ENCODE results near the gene TMEM184A.

Gene TMEM184A

GRCh38 chr7:1567896-1568510, 12.0 kb upstream of the TMEM184A start:
- ATAC-seq (replicated peaks) (no peak), DNase-seq (no peak)
- Mint-ChIP-seq H3K4me1 (peaks cover 33 to 54% of the 10 kb centered on the region in 2 donors), H3K27me3 (no peaks in the 10 kb centered on the region), H3K4me3 (no peak overlapping the region), H3K27ac (no peak overlapping the region), H3K9me3 (no peaks in the 10 kb centered on the region), H3K36me3 (peaks cover 36 to 53% of the 10 kb centered on the region in 2 donors)

- Mint-ChIP-seq H3K9me3 (no peaks in the 10 kb centered on the region), H3K4me3 (peak overlapping the region in 1 of 2 donors; percentile 2), H3K36me3 (peaks cover 34 to 45% of the 10 kb centered on the region in 2 donors), H3K4me1 (peaks cover 25 to 46% of the 10 kb centered on the region in 2 donors), H3K27me3 (no peaks in the 10 kb centered on the region), H3K27ac (peak overlapping the region; percentile 75)
- no peak for DNase-seq
- ATAC-seq (replicated peaks): no peak
Observed at GRCh38 chr7:1567049-1567771, 11.2 kb upstream of the TMEM184A start.

DNA sequence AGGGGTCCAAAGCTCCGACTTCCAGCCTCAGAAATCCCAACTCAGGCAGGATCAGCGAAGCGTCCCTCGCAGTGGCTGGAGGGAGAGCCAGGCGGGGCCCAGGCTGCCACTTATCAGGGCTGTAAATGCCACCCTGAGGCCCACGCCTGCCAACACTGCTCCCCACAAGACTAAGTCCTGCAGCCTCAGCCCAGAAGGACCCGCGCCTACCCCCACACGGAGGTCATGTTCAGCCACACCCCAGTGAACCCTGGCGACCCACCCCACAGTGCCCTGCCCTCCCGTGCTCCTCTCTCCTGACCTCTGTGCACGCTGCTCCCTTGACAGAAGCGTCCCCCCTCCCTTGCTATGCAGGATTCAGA, 10.7 kb upstream of the TMEM184A start:
- no peaks in the 10 kb centered on the region for H3K27me3 Mint-ChIP-seq
- DNase-seq (no peak), ATAC-seq (replicated peaks) (no peak)
- H3K36me3 Mint-ChIP-seq: peaks cover 33 to 42% of the 10 kb centered on the region in 2 donors
- H3K27ac Mint-ChIP-seq: peak overlapping the region; percentile 75
- H3K9me3 Mint-ChIP-seq: no peaks in the 10 kb centered on the region
- H3K4me1 Mint-ChIP-seq: peaks cover 22 to 40% of the 10 kb centered on the region in 2 donors
- H3K4me3 Mint-ChIP-seq: no peak overlapping the region

GRCh38 chr7:1564603-1565022, 8.6 kb upstream of the TMEM184A start:
- peaks cover 33 to 42% of the 10 kb centered on the region in 2 donors for H3K36me3 Mint-ChIP-seq
- no peaks in the 10 kb centered on the region for H3K27me3 Mint-ChIP-seq
- H3K4me3 Mint-ChIP-seq: no peak overlapping the region
- H3K27ac Mint-ChIP-seq: no peak overlapping the region
- H3K4me1 Mint-ChIP-seq: peaks cover 18 to 31% of the 10 kb centered on the region in 2 donors
- DNase-seq (no peak), ATAC-seq (replicated peaks) (no peak)
- no peaks in the 10 kb centered on the region for H3K9me3 Mint-ChIP-seq

- Mint-ChIP-seq H3K4me3 (no peak overlapping the region), H3K36me3 (peaks cover 33 to 41% of the 10 kb centered on the region in 2 donors), H3K9me3 (no peaks in the 10 kb centered on the region), H3K27me3 (no peaks in the 10 kb centered on the region), H3K4me1 (peaks cover 17 to 28% of the 10 kb centered on the region in 2 donors), H3K27ac (no peak overlapping the region)
- ATAC-seq (replicated peaks) (no peak), DNase-seq (no peak)
Observed at GRCh38 chr7:1563981-1564602, 8.1 kb upstream of the TMEM184A start.

GRCh38 chr7:1562597-1563051, 6.6 kb upstream of the TMEM184A start:
- Mint-ChIP-seq H3K4me1 (peaks cover 6 to 14% of the 10 kb centered on the region in 2 donors), H3K36me3 (peaks cover 28 to 33% of the 10 kb centered on the region in 2 donors), H3K27me3 (no peaks in the 10 kb centered on the region), H3K4me3 (no peak overlapping the region), H3K27ac (no peak overlapping the region), H3K9me3 (no peaks in the 10 kb centered on the region)
- no peak for DNase-seq
- ATAC-seq (replicated peaks): no peak

DNA sequence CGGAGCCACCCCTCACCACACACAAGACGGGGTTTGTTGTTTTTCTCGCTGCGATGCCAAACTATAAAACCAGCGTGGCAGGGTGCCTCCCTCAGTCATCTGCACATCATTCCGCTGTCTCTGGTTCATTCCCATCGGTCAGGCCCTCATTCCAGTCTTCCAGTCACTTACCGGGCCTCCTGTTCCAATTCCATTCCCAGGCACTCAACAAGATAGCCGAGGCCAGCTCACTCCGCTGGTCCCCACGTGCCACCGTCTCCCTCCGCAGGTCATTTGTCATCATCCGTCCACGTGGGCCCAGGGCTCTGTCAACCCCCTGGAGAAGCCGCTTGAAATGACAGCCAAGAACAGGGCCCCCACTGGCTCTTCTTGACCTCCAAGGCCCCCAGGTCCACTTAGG, 6.1 kb upstream of the TMEM184A start:
- no peaks in the 10 kb centered on the region for H3K9me3 Mint-ChIP-seq
- no peak overlapping the region for H3K27ac Mint-ChIP-seq
- ATAC-seq (replicated peaks) (no peak), DNase-seq (no peak)
- peaks cover 3 to 8% of the 10 kb centered on the region in 2 donors for H3K4me1 Mint-ChIP-seq
- peaks cover 23 to 28% of the 10 kb centered on the region in 2 donors for H3K36me3 Mint-ChIP-seq
- H3K27me3 Mint-ChIP-seq: no peaks in the 10 kb centered on the region
- no peak overlapping the region for H3K4me3 Mint-ChIP-seq

DNA sequence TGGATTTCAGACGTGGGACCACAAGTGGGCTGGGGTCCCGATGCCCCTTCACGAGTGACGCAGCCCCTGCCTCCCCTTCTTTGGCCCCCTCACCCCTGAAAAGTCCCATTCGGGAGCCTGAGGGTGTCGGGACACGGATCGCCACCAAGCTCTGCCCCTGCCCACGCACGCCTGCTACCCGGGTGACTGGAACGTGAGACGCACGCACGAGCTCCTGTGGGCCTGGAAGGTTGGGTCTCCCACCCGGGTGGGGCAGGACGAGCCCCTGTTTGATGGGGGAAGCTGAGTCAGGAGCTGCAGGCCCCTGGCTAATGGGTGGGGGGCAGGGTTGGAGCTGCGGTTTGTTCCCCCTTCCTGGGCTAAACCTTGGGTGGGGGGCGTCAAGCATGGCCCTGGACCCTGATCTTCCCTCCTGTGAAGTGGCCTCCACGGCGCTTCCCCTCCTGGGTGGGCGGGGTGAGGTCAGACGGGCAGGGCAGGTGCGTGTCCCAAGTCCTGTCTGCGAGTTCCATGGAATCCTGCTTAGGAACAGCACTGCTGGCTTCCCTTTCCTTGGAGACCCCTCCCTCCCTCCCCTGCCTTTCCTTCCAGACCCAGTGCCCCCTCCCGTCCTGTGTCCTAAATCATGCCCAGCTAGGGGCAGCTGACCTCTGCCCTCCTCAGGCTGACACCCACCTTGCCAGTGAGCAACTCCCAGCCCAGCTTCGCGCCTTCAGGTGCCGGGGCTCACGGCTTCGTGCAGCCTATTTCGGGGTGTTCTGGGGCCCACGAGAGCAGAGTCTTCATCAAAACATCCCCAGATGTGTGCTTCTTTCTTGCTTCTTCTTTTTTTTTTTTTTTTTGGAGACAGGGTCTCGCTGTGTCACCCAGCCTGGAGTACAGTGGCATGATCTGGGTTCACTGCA, 5.3 kb upstream of the TMEM184A start:
- Mint-ChIP-seq H3K36me3 (peaks cover 17 to 20% of the 10 kb centered on the region in 2 donors), H3K27ac (no peak overlapping the region), H3K4me3 (no peak overlapping the region), H3K9me3 (no peaks in the 10 kb centered on the region), H3K27me3 (no peaks in the 10 kb centered on the region), H3K4me1 (peaks cover 1 to 2% of the 10 kb centered on the region in 2 donors)
- DNase-seq (no peak), ATAC-seq (replicated peaks) (no peak)

DNA sequence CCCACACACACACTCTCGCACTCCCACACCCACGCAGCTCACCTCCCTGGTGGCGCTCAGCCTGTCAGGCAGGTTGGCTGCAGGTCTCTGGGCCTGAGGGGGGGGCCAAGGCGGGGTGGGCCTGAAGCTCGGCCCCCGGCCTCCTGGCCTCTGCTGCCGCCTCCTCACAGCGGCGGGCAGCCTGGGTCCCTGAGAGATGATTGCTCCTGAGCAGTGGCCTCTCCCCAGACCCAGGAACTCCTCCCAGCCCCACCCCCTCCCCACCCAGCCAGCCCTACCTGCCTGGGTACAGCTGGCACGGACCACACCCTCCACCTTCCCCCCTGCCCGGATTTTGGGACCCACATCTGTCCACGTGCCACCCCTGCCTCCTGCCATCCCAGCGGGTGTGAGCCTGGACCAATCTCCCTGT, 4.6 kb upstream of the TMEM184A start:
- no peak overlapping the region for H3K27ac Mint-ChIP-seq

GRCh38 chr7:1559626-1560590, 3.9 kb upstream of the TMEM184A start:
- no peaks in the 10 kb centered on the region for H3K27me3 Mint-ChIP-seq
- no peak for ATAC-seq (replicated peaks)
- H3K4me1 Mint-ChIP-seq: peaks cover 2 to 6% of the 10 kb centered on the region in 2 donors
- H3K36me3 Mint-ChIP-seq: peaks cover 5 to 6% of the 10 kb centered on the region in 2 donors
- H3K4me3 Mint-ChIP-seq: no peak overlapping the region
- no peak overlapping the region for H3K27ac Mint-ChIP-seq
- H3K9me3 Mint-ChIP-seq: no peaks in the 10 kb centered on the region
- DNase-seq: no peak

More for the DNA sequence above, 4.6 kb upstream of the TMEM184A start:
- Mint-ChIP-seq H3K27me3 (no peaks in the 10 kb centered on the region), H3K36me3 (peaks cover 12 to 13% of the 10 kb centered on the region in 2 donors), H3K4me1 (peaks cover 2 to 6% of the 10 kb centered on the region in 2 donors), H3K9me3 (no peaks in the 10 kb centered on the region), H3K4me3 (no peak overlapping the region)
- no peak for DNase-seq
- no peak for ATAC-seq (replicated peaks)

GRCh38 chr7:1558841-1559625, 3.0 kb upstream of the TMEM184A start:
- no peak overlapping the region for H3K27ac Mint-ChIP-seq
- H3K4me1 Mint-ChIP-seq: peaks cover 2 to 6% of the 10 kb centered on the region in 2 donors
- no peaks in the 10 kb centered on the region for H3K9me3 Mint-ChIP-seq
- DNase-seq: no peak
- no peak overlapping the region for H3K4me3 Mint-ChIP-seq
- H3K36me3 Mint-ChIP-seq: no peaks in the 10 kb centered on the region
- ATAC-seq (replicated peaks): no peak
- no peaks in the 10 kb centered on the region for H3K27me3 Mint-ChIP-seq

- no peak overlapping the region for H3K4me3 Mint-ChIP-seq
- H3K36me3 Mint-ChIP-seq: no peaks in the 10 kb centered on the region
- H3K27ac Mint-ChIP-seq: no peak overlapping the region
- H3K4me1 Mint-ChIP-seq: peaks cover 2 to 6% of the 10 kb centered on the region in 2 donors
- DNase-seq (no peak), ATAC-seq (replicated peaks) (no peak)
- no peaks in the 10 kb centered on the region for H3K9me3 Mint-ChIP-seq
- H3K27me3 Mint-ChIP-seq: no peaks in the 10 kb centered on the region
Observed at GRCh38 chr7:1558181-1558811, 2.3 kb upstream of the TMEM184A start.

All from stimulated activated naive B cell treated with anti-CD40 and anti-IgM and Interleukin-4, amounts not matched to agents 10 μg/mL and 1 μg/mL and 100 μg/mL, for 72 hours (primary cell).